ENCODE data around the gene CERS5.

DNA sequence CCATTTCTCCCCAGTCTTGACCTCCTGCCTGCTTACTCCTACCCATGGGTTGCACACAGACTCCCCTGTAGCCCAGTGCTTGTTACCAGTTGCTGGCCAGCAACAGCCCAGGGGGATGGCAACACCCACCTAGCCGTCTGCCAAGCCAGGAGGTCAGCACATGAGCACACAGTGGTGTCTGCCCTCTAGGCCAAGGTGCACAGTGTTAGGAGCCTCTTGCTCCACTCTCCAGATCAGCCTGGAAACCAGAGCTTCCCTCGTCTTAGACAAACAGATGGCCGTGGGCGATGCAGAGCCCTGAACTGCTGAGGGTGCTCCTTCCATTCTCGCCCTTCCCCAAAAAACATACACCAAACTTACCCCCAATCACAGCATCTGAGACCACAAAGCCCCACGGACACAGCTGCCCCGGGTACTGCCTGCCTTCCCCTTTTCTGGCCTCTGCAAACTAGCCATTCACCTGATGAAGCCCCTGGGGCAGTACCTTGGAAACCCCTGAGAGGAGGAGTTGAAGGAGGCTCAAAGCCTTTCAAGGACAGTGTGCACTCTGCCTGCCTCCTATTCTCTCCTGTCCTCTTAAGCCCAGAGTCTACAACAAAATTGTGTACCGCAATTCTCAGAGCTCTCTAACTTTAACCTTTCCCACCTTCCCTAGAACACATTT lies 64.4 kb downstream of the CERS5 start:
- TF ChIP-seq, protein P1, sequence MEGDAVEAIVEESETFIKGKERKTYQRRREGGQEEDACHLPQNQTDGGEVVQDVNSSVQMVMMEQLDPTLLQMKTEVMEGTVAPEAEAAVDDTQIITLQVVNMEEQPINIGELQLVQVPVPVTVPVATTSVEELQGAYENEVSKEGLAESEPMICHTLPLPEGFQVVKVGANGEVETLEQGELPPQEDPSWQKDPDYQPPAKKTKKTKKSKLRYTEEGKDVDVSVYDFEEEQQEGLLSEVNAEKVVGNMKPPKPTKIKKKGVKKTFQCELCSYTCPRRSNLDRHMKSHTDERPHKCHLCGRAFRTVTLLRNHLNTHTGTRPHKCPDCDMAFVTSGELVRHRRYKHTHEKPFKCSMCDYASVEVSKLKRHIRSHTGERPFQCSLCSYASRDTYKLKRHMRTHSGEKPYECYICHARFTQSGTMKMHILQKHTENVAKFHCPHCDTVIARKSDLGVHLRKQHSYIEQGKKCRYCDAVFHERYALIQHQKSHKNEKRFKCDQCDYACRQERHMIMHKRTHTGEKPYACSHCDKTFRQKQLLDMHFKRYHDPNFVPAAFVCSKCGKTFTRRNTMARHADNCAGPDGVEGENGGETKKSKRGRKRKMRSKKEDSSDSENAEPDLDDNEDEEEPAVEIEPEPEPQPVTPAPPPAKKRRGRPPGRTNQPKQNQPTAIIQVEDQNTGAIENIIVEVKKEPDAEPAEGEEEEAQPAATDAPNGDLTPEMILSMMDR (IDR thresholded peaks at IDR 0.05 in 2 of 3, conservative IDR thresholded peaks at IDR 0.05 in 1 of 3; ENCODE audit: control insufficient read depth in 2 of 3, extremely low read depth in 1 of 3, insufficient read depth in 1 of 3, low read depth in 3 of 3, low read length in 3 of 3) = no peak
- TF ChIP-seq FOS (IDR thresholded peaks at IDR 0.05; ENCODE audit: borderline replicate concordance, extremely low read depth, insufficient read length) (no peak), BHLHE40 (IDR thresholded peaks at IDR 0.05; ENCODE audit: borderline replicate concordance in 1 of 2, low read depth in 2 of 2, low read length in 1 of 2) (no peak), CEBPB (IDR thresholded peaks at IDR 0.05; ENCODE audit: borderline replicate concordance in 1 of 2, low read depth in 2 of 2, low read length in 2 of 2) (no peak), MYB (IDR thresholded peaks at IDR 0.05; ENCODE audit: borderline replicate concordance, low read depth, low read length) (no peak), ETV6 (conservative IDR thresholded peaks at IDR 0.05 in 1 of 2, IDR thresholded peaks at IDR 0.05 in 1 of 2; ENCODE audit: borderline replicate concordance in 1 of 2, low read depth in 1 of 2) (no peak)
